DND-41 (cell line): ENCODE data around the gene UTS2.

Source experiments
- ATAC-seq: fragments of 200-7000 bp; cut with Tn5 transposase; 3 replicates; pipeline ENCODE4 v1.9.1; 2021; ENCODE audit warnings: low read depth; ENCODE audit not compliant: insufficient read depth
- DNase-seq: peaks from one replicate; pipeline ENCODE4 v3.0.0-alpha.2; 2020
- H2AFZ ChIP-seq: 2 replicates; pipeline ENCODE4 v1.6.0; 2012; ENCODE audit warnings: low read depth, low read length
- H3K27ac ChIP-seq: 2 replicates; pipeline ENCODE4 v1.5.1; 2012; ENCODE audit warnings: low read length, inconsistent platforms
- H3K27me3 ChIP-seq: fragments of 200-600 bp; sonication (generic); 2 replicates; pipeline ENCODE4 v1.6.0; 2012; ENCODE audit warnings: low read length, mild to moderate bottlenecking, inconsistent platforms; ENCODE audit not compliant: insufficient read depth, poor library complexity
- H3K36me3 ChIP-seq: 2 replicates; pipeline ENCODE4 v1.5.1; 2012; ENCODE audit warnings: low read length, inconsistent platforms; ENCODE audit not compliant: insufficient read depth
- H3K4me1 ChIP-seq: 2 replicates; pipeline ENCODE4 v1.5.1; 2012; ENCODE audit warnings: mild to moderate bottlenecking, low read length; ENCODE audit not compliant: insufficient read depth
- H3K4me2 ChIP-seq: 2 replicates; pipeline ENCODE4 v1.6.0; 2012; ENCODE audit warnings: mild to moderate bottlenecking, moderate library complexity, low read length, inconsistent platforms; ENCODE audit not compliant: insufficient read depth
- H3K4me3 ChIP-seq, 2 experiments: fragments of 200-600 bp in 1 of 2; shearing (Covaris generic) in 1 of 2; 2 replicates each; pipeline ENCODE4 v1.5.1; 2012 to 2016; ENCODE audit warnings: inconsistent platforms in 2 of 2, low read length in 2 of 2, mild to moderate bottlenecking in 2 of 2, low read depth in 1 of 2, moderate library complexity in 1 of 2
- H3K79me2 ChIP-seq: 2 replicates; pipeline ENCODE4 v1.6.0; 2012; ENCODE audit warnings: low read length, inconsistent platforms; ENCODE audit not compliant: insufficient read depth
- H3K9ac ChIP-seq: 2 replicates; pipeline ENCODE4 v1.6.0; 2012; ENCODE audit warnings: low read depth, mild to moderate bottlenecking, inconsistent platforms, low read length, moderate library complexity
- H3K9me3 ChIP-seq: 2 replicates; pipeline ENCODE4 v1.5.1; 2012; ENCODE audit warnings: low read length, moderate library complexity, mild to moderate bottlenecking, inconsistent platforms; ENCODE audit not compliant: insufficient read depth, severe bottlenecking
- H4K20me1 ChIP-seq: 2 replicates; pipeline ENCODE4 v1.6.0; 2012; ENCODE audit warnings: low read length; ENCODE audit not compliant: insufficient read depth
- CTCF ChIP-seq: IDR thresholded peaks from 2 replicates; pipeline ENCODE4 v1.5.1; 2012; ENCODE audit warnings: borderline replicate concordance, low read length, moderate library complexity, mild to moderate bottlenecking; ENCODE audit not compliant: poor library complexity, severe bottlenecking; ENCODE audit errors: extremely low read depth
- EZH2 ChIP-seq: IDR thresholded peaks from 3 replicates; pipeline ENCODE4 v1.6.1; 2012; ENCODE audit warnings: borderline replicate concordance, low read depth, mild to moderate bottlenecking, moderate library complexity, low read length, inconsistent platforms; ENCODE audit not compliant: severe bottlenecking

The UTS2 gene

GRCh38 chr1:7833035-7833434 lies 19.8 kb downstream of the UTS2 start:
- H3K4me2 ChIP-seq = no peak overlapping the region
- H3K4me3 ChIP-seq = no peak overlapping the region
- H3K4me1 ChIP-seq = no peaks in the 10 kb centered on the region
- H3K27ac ChIP-seq = no peak overlapping the region
- ATAC-seq = no peak
- H3K79me2 ChIP-seq = no peaks in the 10 kb centered on the region
- no peaks in the 10 kb centered on the region for H3K27me3 ChIP-seq
- H2AFZ ChIP-seq = no peak overlapping the region
- DNase-seq = no peak
- TF ChIP-seq CTCF = no peak
- TF ChIP-seq EZH2 = no peak
- no peak overlapping the region for H3K9ac ChIP-seq
- H3K36me3 ChIP-seq = no peaks in the 10 kb centered on the region
- no peaks in the 10 kb centered on the region for H4K20me1 ChIP-seq
- H3K9me3 ChIP-seq = peaks cover 3% of the 10 kb centered on the region

GRCh38 chr1:7831458-7831857 lies 21.4 kb downstream of the UTS2 start:
- DNase-seq = no peak
- no peak overlapping the region for H2AFZ ChIP-seq
- H3K9me3 ChIP-seq = no peaks in the 10 kb centered on the region
- H3K27me3 ChIP-seq = no peaks in the 10 kb centered on the region
- no peak for TF ChIP-seq CTCF
- no peak for TF ChIP-seq EZH2
- no peaks in the 10 kb centered on the region for H4K20me1 ChIP-seq
- no peaks in the 10 kb centered on the region for H3K4me1 ChIP-seq
- H3K9ac ChIP-seq = no peak overlapping the region
- H3K4me3 ChIP-seq = no peak overlapping the region
- H3K4me2 ChIP-seq = no peak overlapping the region
- no peaks in the 10 kb centered on the region for H3K79me2 ChIP-seq
- no peak for ATAC-seq
- H3K36me3 ChIP-seq = no peaks in the 10 kb centered on the region
- H3K27ac ChIP-seq = no peak overlapping the region

- Histone ChIP-seq H3K9me3 (no peaks in the 10 kb centered on the region), H3K27ac (no peak overlapping the region), H2AFZ (no peak overlapping the region), H4K20me1 (no peaks in the 10 kb centered on the region), H3K4me2 (no peak overlapping the region), H3K27me3 (no peaks in the 10 kb centered on the region), H3K4me1 (no peaks in the 10 kb centered on the region), H3K4me3 (no peak overlapping the region), H3K9ac (no peak overlapping the region), H3K36me3 (no peaks in the 10 kb centered on the region), H3K79me2 (no peaks in the 10 kb centered on the region)
- no peak for TF ChIP-seq CTCF
- TF ChIP-seq EZH2 = no peak
- no peak for DNase-seq
- ATAC-seq = no peak
These were observed 25.5 kb downstream of the UTS2 start for GRCh38 chr1:7827126-7827955.
